HG02870 (cell line): ENCODE results near the gene ARID1B.

Experiments
- ATAC-seq: cut with Tn5 transposase; IDR thresholded peaks from one replicate; pipeline ENCODE4 v1.9.1; 2021; ENCODE audit warnings: mild to moderate bottlenecking, moderate library complexity; ENCODE audit not compliant: unreplicated experiment

ARID1B gene

DNA sequence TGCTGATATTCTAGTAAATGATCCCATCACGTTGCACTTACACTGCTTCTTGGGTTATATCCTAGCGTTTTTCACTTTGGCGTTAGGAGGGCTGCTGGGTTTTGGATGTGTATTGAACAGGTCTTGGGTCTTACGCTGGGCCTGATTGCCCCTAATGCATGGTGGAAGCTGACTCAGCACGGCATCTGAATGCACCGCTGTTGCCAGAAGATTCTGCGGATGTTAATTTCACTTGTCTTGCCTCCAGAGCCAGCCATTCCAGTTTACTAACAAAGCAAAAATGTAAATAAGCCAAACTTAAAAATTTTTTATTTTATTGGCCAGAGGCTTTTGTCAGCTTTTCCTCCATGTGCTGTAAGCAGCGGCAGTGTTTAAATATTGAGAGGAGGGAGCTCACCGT lies 312.7 kb downstream of the ARID1B start:
- ATAC-seq = no peak

GRCh38 chr6:157090736-157091135 lies 313.6 kb downstream of the ARID1B start:
- ATAC-seq = no peak

- ATAC-seq = no peak
These were observed 314.1 kb downstream of the ARID1B start for GRCh38 chr6:157091243-157091642.

GRCh38 chr6:157091856-157092460 lies 314.8 kb downstream of the ARID1B start:
- ATAC-seq = no peak

- no peak for ATAC-seq
These were observed 315.6 kb downstream of the ARID1B start for GRCh38 chr6:157092736-157093135.

- no peak for ATAC-seq
These were observed 316.4 kb downstream of the ARID1B start for GRCh38 chr6:157093536-157093935.

DNA sequence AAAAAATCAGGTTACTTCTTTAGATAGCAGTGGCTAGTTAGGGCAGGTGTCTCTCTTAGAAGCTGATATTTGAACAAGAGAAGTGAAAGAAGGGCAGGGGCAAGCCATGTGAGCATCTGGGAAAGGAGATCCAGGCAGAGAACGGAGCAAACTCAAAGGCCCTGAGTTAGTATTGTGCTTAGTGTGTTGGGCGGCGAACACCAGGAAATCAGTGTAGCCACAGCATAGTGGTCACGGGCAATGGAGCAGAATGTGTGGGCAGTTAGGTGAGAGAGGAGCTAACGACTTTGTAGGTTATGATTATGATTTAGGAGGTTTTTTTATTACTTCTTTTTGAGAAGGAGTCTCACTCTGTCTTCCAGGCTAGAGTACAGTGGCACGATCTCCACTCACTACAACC lies 316.9 kb downstream of the ARID1B start:
- ATAC-seq = peak; percentile 77

- no peak for ATAC-seq
These were observed 317.9 kb downstream of the ARID1B start for GRCh38 chr6:157095084-157095483.

- ATAC-seq = no peak
These were observed 318.4 kb downstream of the ARID1B start for GRCh38 chr6:157095569-157095968.

- no peak for ATAC-seq
These were observed 318.9 kb downstream of the ARID1B start for GRCh38 chr6:157096105-157096504.

DNA sequence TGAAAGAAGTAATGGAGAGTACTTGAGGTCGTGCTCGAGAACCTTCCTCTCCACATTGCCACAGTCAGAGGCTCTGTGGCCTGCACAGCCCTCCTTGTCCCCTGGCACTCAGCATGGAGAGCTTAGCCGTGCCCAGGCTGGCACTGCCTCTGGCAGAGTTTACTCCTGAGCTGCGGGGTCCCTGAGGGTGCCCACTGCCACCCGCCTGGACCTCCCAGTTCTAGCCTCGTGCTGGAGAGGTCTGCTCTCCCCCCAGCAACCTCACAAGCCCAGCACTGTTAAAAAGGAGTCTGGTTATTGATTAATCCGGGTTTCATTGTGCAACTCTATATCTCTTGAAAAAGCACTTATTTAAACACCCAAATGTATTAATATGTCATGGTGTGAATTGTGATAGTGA lies 319.3 kb downstream of the ARID1B start:
- ATAC-seq = no peak

DNA sequence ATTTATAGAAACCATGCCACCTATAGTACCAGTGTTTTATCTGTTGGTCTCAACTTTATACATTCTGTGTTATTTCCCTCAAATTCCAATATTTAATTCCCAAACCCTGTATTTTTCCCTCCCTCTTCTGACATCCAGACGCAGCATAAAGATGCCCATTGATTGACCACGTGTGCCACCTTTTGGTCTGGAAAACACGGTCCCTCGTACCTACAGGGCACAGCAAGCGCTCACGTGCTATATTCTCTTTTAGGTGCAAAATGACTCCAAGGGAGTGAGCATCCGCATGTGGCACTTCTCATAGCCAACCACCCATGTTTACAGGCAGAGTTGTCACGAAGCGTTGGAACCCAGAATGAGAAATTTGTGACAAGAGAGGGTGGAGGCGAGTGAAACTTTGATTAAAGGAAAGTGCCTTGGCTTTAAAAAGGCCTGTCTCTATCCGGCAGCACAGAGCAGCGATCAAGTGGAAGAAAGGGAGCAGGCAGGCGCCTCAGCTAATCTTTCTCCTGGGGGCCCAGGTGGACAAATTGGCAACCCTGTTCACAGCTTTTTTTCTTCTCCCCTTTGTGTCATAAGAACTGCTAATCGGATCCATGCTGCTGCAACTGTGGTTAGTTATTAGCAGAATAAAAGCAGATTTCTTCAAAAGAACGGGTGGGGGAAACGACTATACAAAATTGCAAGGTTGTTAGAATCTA lies 320.2 kb downstream of the ARID1B start:
- no peak for ATAC-seq

DNA sequence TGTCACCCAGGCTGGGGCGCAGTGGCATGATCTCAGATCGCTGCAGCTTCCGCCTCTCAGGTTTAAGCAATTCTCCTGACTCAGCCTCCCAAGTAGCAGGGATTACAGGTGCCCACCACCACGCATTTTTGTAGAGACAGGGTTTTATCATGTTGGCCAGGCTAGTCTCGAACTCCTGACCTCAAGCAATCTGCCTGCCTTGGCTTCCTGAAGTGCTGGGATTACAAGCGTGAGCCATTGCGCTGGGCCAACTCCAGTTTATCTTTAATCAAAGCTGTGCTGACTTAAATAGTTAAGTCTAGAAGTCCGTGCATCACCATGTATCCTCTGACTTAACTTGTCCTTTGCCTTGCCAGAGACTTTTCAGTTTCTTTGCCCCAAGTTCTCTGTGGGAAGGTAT lies 321.8 kb downstream of the ARID1B start:
- no peak for ATAC-seq

DNA sequence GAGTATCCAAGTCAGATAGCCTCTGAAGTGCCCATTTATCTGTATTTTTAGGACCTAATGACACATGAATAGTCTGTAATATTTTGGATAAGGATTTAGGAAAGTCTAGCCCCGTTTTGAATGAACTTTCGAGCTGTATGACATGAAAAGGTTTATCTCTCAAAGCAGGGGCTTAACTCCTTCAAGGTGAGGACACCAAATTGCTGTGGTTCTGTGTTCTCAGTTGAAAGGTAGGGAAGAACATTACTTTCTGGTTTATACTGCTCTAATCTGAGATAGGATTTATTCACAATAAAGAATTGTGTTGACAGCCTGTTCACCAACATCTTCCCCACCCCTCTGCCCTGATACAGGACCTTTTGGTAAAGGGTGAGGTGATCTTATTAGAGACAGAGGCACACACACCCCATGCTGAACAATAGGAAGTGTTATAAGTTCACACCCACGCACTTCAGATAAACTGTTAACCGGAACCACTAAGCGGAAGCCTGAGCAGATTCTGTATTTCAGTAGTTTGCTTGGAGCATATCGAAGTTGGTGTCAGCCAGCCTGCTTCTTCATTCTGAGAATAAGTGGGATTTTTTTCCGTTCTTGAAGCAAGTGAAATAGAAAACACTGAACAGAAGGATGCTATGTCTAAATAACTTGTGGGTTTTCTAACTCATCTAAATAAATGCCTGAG lies 322.9 kb downstream of the ARID1B start:
- ATAC-seq = peak; percentile 99

DNA sequence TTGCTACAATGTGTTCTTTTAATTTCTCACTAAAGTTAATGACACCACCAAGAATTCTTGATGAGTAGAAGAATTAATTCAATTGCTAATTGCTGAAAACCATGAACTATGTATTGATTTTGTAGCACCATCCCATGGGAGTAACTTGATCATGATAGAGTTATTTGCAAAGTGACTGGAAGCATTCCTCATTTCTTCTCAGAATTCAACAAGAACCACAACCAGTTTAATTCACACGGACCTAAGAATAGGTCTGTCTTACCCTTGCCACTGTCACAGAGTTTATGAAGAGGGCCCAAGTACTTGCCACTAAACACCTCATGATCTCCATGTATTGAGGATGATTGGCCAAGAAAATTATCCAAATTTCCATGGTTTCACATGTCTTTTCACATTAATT lies 324.0 kb downstream of the ARID1B start:
- ATAC-seq = no peak

- no peak for ATAC-seq
These were observed 327.6 kb downstream of the ARID1B start for GRCh38 chr6:157104803-157105202.

DNA sequence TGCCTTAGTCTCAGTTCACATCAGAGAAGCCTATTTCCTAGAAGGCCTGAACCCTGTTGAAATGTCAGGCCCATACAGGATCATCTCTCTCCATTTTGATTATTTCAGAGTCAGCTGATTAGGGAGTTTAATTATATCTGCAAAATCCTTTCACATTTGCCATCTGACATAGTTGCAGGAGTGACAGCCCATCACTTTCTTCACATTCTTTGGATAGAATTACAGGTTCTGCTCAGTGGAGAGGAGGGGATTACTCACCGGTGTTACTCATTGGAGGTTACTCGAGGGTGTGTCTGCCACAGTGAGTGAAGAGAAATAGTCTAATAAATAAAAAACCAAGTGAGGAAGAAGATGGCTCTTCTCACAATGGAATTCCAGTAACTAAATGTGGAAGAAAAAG lies 329.3 kb downstream of the ARID1B start:
- ATAC-seq = no peak

DNA sequence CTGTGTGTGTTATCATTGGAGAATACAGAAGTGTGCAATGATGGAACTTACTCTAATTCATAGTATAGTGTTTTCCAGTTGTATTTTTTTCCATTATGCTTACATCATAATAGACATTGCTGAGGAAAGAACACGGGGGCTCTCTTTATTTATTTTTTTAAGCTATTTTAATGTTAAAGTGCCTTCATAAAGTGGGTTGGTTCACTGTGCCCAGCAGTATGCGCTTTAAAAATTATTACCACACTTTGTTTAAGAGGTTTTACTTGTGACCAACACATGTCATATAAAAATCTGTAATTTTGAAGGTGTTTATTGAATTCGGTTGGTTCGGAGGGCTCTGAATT lies 330.4 kb downstream of the ARID1B start:
- ATAC-seq = no peak

DNA sequence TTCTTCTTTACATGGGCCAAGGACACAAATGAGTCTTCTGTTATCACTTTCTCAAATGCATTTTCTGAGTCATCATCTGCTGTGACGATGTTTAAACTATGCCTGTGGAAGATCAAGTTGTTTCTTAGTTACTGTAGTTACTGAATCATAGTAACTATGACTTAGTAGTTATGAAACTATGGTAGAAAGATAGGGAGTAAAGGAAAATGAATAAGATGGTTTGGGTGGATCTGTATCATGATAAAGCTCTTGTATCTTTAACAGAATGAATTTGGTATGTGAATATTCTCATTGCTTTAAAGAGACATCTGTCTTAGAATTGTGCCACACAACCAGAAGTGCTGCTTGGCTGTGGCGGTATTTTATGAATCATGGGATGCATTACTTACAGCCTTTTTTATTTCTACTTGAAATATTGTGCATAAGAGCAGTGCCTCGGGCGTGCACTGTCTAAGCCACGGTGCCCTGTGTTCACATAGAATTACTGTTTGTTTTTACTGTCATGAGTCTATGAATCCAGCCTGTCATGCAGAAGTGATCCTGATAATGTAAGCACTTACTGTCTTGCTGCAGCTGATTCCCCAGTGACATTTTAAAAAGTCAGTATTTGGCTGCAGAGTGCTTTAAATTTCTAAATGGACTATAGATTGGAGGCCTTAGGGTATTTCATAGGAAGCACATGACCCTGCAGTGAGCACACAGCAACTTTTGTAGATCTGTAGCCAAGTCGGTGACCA lies 330.9 kb downstream of the ARID1B start:
- ATAC-seq = no peak

DNA sequence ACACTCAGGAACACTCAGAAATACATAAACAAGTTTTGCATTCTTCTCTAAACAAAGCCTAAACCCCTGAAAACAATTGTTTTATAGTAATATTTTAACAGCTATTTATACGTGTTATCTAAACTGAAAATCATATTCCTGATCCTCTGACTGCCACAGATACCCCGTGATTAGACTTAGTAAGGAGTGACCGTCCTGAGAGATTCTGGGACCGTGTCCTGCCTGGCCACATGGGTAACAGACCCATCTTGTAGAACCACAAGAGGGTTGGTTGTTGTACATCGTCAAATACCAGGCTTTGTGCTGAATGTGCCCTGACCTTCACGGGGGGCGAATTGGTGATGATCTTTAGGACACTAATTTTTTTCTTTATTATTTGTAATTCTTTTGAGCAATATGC lies 331.7 kb downstream of the ARID1B start:
- no peak for ATAC-seq

DNA sequence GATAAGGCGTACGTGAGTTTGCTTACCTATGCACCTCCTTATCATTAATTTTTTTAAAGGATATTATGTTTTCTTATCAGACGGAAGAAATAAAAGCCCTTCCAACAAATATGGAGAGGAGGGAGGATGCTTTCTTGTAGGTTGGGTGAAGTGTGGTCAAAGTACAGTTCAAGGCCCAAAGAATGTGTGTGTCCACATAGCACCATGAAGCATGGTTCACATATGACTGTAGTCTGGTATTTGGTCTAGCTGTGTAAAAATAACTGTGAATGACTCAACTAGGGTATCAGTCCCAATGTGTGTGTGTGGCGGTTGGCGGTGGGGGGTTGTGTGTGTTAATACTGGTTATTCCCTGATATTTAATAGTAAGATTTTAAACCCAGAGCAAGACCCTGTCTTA lies 333.4 kb downstream of the ARID1B start:
- no peak for ATAC-seq

DNA sequence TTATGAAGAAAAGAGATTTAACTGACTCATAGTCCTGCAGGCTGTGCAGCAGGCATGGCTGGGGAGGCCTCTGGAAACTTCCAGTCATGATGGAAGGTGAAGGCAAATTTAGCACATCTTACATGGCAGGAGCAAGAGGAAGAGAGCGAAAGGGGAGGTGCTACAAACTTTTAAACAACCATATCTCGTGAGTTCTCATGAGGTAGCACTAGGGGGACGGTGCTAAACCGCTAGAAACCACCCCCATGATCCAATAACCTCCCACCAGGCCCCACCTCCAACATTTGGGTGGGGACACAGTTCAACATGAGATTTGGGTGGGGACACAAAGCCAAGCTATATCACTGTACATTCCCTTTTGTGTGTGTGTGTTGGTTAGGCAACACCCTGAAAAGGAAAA lies 336.2 kb downstream of the ARID1B start:
- ATAC-seq = no peak
